Breast epithelium (tissue), 3 donors: Measurements from ENCODE around the gene RPS6KC1.

Source experiments
- POLR2A ChIP-seq: fragments of 450-650 bp; IDR thresholded peaks from one replicate; pipeline ENCODE4 v1.6.1; 2016; ENCODE audit warnings: antibody characterized with exemption, mild to moderate bottlenecking, moderate library complexity
- POLR2AphosphoS5 ChIP-seq, 3 donors: sonication (generic); formaldehyde crosslinking; IDR thresholded peaks; one replicate each; pipeline ENCODE4 v1.6.1; 2017; ENCODE audit warnings: antibody characterized with exemption in 3 of 3
- TF ChIP-seq, protein P1 (sequence below), 3 donors: fragments of 450-650 bp; IDR thresholded peaks; one replicate each; pipeline ENCODE4 v1.5.1; 2016 to 2017; ENCODE audit warnings: antibody characterized with exemption in 3 of 3, mild to moderate bottlenecking in 3 of 3, moderate library complexity in 3 of 3

DNA sequence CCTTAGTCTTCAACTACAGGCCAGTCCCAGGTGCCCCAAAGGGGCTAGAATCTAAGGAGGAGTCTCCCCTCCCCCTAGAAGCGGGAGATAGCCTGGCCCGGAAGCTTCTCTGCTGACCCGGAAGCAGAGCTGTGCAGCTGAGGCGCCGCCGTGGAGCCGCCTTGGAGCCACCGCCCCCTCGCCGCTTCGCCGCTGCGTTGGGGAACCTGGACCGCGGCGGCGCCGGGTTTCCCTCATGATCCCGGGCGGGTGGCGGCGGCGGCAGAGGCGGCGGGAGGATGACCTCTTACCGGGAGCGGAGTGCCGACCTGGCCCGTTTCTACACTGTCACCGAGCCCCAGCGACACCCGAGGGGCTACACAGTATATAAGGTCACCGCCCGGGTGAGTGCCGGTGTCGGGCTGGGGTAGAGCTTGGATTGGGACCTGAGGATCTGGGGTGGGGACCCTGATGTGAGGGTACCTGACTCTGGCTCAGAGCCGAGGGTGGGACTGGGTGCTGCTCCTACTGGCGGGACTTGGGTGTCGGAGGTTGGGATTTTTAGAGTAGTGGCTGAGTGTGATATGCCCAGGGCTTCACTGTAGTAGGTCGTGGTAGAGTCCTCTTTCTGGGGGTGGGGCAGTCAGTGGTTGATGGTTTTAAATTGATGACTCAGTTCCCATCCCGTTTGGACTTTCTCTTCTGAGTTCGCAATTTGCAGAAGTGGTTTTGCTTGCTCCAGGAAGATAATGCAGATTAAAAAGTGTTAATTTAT, at the start of gene RPS6KC1:
- TF ChIP-seq POLR2A, result no peak
- TF ChIP-seq, protein P1, sequence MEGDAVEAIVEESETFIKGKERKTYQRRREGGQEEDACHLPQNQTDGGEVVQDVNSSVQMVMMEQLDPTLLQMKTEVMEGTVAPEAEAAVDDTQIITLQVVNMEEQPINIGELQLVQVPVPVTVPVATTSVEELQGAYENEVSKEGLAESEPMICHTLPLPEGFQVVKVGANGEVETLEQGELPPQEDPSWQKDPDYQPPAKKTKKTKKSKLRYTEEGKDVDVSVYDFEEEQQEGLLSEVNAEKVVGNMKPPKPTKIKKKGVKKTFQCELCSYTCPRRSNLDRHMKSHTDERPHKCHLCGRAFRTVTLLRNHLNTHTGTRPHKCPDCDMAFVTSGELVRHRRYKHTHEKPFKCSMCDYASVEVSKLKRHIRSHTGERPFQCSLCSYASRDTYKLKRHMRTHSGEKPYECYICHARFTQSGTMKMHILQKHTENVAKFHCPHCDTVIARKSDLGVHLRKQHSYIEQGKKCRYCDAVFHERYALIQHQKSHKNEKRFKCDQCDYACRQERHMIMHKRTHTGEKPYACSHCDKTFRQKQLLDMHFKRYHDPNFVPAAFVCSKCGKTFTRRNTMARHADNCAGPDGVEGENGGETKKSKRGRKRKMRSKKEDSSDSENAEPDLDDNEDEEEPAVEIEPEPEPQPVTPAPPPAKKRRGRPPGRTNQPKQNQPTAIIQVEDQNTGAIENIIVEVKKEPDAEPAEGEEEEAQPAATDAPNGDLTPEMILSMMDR (IDR thresholded peaks at IDR 0.05), result peak in 1 of 3 donors; percentile 21
- peak in 1 of 3 donors; percentile 61 for TF ChIP-seq POLR2AphosphoS5 (IDR thresholded peaks at IDR 0.05)
